Activated naive CD8-positive, alpha-beta T cell treated with anti-CD3 and anti-CD28 coated beads, Interleukin-2, amount 50 U/mL, for 16 hours (primary cell): ENCODE data around the gene SGCG.
"Not testable (repeated sequence)": the region's sequence is repeated elsewhere in the genome, so short reads cannot be mapped to it uniquely, and the experiment has no call there.

Experiments
- DNase-seq: peaks from one replicate; pipeline ENCODE4 v3.0.0-alpha.2; 2020; ENCODE audit warnings: low read depth, low spot score

Gene SGCG, protein sequence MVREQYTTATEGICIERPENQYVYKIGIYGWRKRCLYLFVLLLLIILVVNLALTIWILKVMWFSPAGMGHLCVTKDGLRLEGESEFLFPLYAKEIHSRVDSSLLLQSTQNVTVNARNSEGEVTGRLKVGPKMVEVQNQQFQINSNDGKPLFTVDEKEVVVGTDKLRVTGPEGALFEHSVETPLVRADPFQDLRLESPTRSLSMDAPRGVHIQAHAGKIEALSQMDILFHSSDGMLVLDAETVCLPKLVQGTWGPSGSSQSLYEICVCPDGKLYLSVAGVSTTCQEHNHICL

DNA sequence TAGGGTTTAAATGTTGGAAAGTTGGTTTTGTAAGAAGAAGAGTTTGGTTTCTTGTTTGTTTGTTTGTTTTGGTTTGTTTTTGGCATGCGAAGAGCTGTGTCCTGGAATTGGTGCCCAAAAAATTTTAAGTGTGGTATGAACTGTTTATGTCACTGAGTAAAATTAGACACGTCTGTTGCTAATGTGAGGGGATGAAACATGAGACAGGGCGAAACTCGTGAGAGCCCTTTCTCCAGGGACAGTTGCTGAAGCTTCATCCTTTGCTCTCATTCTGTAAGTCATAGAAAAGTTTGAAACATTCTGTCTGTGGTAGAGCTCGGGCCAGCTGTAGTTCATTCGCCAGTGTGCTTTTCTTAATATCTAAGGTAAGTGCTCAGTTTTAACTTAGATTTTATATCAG is at the start of gene SGCG:
SGCG (plus strand) TSS at position 269 of the 400 bp plus-strand sequence. CDS start 22,716 bp downstream, outside the sequence.
- no peak for DNase-seq

DNA sequence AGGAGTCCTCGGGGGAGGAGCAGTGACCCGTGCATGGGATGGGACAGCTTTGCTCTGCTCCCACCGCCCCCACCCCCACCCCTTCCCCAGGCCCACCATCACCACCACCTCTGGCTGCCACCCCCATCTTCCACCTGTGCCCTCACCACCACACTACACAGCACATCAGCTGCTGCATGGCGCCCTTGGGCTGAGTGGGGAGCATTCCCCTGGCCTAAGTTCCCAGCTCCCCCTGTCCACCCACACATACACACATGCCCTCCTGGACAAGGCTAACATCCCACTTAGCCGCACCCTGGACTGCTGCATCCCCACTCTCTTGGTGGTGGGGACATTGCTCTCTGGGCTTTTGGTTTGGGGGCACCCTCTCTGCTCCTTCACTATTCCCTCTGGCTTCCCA is 46.2 kb upstream of the SGCG start:
- no peak for DNase-seq

DNA sequence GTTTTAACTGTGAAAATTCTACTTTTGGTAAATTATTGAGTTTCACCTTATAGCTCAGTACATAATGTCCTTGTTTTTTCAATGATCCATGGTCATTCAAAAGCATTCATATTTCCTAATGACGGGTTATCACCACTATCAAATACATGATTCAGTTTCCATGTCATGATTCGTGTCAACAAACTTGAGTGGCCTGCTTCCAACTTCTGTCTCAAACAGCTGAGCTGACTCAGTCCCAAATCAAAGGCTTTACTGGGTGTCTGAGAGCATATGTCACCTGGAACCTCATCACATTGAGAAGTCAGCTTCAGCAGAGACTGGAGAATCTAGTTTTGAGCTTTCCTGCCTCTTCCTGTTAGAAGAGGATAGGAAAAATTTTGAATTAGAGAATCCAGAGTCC is 40.3 kb upstream of the SGCG start:
- no peak for DNase-seq

DNA sequence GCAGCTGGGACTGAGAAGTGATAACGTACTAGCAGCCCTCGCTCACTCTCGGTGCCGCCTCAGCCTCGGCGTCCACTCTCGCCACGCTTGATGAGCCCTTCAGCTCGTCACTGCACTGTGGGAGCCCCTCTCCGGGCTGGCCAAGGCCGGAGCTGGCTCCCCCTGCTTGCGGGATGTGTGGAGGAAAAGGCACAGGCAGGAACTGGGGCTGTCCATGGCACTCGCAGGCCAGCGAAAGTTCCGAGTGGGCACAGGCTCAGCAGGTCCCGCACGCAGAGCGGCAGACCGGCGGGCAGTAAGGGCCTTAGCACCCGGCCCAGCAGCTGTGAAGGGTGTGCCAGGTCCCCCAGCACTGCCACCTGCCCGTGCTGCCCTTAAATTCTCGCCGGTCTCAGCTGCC is 38.8 kb upstream of the SGCG start:
- DNase-seq, result no peak

DNA sequence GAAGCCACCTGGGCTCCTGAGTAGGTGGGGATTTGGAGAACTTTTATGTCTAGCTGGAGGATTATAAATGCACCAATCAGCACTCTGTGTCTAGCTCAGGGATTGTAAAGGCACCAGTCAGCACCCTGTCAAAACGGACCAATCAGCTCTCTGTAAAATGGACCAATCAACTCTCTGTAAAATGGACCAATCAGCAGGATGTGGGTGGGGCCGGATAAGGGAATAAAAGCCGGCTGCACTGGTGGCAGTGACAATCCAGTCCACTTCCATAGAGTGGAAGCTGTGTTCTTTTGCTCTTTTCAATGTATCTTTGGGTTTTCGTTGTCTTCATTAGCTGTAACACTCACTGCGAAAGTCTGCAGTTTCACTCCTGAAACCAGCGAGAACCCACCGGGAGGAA is 38.2 kb upstream of the SGCG start:
- DNase-seq, result not testable (repeated sequence)

DNA sequence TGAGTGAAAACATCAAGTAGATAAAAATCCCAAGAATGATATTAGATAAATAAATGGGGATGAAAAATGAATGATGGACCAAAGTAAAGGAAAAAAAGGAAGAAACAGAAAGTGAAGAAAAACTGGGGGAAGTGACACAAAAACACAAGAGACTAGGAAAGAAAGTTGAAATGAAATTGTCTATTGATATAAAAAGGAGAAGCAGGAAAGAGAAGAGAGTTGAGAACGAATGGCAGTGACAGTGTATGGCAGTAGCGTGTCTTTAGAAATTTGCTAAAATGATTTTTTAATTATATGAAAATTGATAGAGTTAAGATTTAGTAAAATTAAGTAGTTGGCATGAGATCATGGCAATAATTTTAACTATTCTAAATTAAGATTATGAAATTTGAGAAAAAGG is 36.3 kb upstream of the SGCG start:
- no peak for DNase-seq

DNA sequence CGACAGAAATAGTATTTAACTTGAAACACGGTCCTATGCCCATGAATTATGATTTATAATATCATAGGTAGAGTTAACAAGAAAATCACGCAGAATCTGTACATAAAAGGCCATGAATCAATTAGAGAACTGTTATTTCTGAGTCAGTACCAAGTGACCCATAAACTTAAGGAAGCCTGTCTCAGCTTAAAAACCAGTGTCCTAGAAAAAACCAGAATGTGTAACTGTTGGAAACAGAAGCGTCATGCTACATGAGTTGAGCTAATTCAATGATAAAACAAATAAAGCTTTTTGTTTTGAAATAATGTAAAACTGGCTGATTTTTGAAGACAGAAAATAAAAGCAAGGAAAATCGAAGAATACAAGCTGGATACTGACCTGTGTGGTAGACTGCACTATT is 34.8 kb upstream of the SGCG start:
- DNase-seq, result no peak

DNA sequence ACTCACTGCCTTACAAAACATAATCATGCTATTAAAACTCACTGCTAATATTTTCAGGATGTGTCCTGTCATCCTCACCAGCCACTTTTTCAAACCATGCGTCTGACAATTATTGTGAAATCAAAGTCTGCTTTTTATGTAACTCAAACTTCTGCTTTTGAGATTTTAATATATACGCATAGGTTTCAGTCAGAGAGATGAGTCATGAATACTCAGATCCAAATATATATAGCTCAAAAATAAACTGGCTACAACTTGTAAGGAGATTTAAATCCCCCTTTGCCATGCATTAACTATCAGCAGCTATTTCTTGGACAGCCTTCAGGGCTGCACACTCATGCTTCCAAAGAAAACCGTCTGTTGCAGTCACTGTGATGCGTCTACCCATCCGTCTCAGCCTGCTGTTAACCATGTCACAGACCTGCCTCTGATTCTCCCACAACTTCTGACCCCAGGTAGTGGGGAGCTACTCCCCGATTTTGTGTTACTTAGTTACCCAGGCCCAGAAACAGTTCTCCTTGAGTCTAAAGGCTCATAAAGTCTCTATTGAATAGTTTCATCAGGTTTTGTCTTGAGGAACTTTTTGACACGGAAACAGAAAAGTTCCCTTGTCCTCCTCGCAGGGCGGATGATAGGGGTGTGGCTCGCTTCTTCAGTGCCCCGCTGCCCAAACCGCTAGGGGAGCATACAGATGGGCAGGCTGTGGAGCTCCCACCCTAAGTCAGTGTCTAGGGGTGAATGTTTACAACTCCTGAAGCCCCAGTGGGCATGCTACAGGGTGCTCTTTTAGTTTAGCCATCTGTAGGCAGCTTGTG is 33.8 kb upstream of the SGCG start:
- DNase-seq, result no peak

DNA sequence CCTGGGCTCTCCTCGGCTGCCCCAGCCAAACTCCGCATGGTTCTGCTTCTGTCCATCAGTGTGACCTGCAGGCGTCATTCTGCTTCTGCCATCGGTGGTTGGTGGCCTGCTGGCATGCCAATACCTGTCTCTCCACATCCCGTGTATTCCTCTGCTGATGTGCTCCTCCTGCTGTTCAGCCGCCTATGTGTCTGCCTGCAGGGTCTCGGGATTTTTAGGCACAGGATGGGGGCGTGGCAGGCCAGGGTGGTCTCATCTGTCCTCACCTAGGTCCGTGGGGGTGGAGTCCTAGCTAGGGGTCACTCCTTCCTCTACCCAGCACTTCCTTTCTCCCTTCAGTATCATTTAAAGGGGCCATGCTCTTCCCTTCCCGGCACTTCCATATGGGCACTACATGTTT is 33.0 kb upstream of the SGCG start:
- no peak for DNase-seq

DNA sequence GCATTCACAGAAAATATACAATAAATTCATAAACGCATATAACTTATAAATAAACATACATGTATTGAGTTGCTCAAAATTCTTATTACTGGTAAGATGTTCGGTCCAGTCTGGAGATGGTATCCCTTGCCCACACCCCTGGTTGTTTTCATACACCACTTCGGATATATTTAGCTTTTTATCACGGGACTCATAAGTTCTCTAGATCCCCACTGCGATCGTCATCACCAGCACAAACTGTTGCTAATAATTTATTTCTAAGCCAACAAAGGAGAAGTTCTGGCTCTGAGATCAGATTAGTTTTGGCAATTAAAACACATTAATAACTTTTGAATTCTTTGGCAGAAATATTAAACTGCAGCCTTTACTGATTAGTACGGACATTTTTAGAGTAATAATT is 23.0 kb upstream of the SGCG start:
- no peak for DNase-seq

DNA sequence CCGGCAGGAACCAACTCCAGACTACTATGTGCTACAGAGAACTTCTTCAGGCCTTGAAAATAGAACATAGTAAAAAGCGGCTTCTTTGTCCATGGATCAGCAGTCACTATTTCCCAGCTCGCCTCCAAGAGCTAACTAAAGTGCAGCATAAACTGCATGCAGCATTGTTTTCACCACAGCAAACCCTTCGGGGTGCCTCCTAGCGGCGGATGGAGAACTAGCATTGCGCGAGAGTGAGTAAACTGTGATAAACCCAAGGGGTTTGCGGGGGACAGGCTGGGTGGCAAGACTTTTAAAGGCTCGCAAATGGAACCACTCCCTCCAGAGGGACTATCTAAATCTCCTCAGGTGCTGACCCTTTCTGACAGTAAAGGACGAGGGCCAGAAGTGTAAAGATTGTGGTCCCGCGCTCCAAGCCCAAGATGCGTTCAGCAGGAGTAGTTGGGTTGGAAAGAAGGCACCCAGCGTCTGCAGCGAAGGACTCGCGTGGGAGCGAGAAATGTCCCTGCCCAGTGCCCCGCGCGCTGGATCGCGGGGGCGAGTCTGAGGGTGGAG is 21.5 kb upstream of the SGCG start:
- DNase-seq, result no peak

DNA sequence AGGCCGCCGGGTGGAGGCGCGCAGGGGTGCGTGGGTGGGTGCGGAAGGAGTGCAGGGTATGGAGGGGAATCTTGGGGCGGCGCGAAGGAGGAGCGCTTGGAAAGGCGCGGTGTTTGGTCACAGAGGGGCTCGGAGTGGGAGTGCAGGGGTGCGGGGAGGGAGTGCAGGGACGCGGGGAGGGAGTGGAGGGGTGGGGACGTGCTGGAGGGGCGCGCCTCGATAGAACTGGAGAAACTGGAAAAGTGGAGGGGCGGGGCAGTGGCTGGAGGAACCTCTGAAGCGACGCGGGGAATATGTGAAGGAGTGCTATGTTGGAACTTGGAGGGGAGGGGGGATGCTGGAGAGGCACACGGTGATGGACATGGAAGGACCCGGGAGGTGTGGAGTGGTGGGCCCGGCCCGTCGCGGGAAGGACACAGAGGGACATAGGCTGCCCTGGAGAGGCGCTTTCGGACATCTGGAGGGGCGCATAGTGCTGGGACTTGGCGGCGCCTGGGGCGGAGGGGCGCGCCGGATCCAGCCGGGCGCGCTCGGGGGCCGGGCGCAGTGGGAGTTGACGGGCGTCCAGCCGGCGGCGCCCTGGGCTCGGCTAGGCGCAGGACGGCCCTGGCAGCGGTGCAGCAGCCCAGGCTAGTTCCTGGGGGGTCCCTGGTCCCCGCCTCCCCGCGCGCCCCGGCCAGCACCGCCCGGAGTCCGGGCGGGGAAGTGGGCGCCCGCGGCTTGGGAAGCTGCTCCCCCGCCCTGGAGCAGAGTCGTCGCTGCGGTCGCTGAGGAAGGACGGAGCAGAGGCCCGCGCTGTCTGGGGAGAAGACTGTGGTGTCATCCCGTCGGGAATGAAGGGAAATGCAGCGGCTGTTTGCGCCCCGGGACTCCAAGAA is 20.8 kb upstream of the SGCG start:
- no peak for DNase-seq

DNA sequence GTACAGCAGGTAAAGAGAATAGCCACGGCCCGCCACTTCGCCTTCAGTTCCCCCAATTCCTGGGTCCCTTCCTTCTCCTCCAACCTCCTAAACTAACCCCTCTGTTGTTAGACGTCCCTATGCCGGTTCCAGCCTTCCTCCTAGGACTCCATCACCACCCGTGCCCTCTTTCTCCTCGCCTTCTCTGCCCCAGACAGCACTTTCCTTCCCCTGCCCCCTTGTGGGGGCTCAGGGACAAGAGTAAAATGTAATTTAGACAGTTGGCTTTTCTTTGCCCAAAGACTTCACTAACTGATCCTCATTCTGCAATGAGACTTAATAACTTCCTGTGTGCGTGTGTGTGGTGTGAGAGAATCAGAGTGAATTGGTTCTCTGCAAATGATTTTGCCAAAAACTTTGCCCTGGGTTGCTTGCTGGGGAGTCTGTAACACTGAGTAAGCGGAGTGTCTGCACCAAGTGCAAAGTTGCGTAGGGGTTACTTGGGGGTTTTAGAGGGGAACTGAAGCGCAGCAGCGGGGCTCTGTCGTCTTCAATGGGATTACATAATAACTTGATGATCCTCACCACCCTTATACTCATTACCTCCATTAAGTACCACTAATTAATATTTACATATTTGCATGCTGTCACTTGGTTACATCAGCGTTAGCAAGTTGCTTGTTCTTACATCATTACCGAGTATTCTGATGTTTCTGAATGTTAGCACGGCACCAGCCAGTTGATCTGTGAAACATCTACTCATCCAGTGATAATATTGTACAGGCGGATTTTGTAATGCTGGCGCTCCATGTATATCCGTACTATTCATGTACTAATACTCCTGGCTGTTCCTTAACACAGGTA is 19.9 kb upstream of the SGCG start:
- DNase-seq, result no peak

DNA sequence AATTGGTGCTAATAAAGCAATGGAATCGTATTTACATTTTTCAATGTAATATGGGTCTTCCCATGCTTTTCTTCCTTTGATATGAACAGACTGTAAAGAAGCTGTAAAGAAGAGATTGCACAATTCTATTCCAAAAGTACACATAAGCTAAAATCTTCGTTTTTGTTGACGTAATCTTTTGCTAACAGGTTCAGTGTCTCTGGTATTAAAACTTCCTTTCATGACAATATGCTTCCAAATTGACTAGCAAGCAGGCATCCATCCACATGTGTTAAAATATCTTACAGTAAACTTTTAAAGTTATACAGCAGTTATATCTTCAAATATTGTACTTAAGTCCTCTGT is 19.3 kb upstream of the SGCG start:
- DNase-seq, result no peak

DNA sequence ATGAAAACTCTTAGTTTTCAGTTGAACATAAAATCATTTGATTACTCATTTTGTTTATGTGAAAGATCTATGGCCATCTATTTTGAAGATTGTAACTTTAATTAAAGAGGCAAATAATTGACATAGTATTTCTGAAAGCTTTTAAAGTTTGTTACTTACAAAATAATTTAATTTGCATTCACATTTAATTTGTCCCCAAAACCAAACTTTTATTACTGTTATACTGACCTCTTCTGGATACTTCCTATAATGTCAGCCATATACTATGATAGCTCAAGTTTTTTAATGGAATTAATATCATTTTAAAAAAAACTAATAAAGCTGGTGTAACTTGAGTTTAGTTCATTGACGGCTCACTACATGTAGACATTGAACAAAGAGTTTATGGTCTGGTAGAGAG is 4.9 kb upstream of the SGCG start:
- no peak for DNase-seq

DNA sequence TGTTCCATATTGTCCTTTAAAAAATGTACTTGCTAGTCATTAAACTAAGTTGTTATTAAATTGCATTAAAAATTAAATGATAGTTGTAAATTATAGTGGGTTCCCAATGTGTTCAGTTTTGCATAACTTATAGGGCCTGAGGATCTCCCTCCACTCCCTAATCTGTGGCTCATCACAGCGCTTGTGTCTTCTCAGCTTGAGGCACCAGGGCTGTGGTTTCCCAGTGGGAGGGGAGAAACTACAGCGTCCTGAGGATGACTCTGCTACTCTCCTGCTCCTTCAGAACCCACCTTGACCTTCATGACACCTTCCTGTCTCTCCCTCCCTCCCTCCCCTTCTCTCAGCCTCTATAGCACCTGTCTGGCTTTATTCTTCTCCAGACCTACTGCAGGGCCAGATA is 1.4 kb downstream of the SGCG start:
- DNase-seq, result no peak

DNA sequence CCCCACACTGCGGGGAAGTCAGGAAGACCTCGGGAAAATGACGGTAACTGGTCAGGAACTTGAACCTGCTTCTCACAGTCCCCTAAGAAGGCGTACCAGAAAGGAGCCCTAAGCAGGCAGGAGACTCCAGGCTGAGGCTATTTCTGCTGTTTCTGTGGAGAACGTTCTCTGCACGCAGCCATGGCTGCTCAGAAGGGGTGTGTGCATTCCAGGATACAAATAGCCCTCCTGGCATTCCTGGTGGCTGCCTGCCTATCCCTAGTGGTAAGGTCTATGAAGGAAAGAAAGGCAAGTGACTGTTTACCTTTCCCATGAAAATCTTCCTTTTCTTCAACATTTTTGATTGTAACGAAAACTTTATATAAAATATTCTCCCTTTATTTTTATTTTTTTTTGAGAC is 2.5 kb downstream of the SGCG start:
- DNase-seq, result no peak

DNA sequence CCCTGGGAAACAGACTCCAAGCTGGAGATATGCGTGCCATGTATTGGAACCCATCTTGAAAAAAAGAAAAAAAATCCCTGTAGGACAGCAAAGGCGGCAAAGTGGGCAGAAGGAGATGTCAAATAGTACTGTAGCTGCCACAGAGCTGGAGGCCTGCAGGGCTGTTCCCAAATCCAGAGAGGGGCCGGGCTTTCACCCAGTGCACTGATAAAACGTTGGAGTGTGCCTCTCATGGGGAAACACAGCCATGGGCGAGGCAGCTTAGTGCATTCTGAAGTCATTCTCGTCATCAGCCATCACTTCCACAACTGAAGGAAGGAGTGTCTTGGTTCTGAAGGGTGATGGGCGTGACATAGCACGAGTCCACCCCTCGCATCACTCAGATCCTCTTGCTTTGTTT is 4.8 kb downstream of the SGCG start:
- DNase-seq, result no peak

DNA sequence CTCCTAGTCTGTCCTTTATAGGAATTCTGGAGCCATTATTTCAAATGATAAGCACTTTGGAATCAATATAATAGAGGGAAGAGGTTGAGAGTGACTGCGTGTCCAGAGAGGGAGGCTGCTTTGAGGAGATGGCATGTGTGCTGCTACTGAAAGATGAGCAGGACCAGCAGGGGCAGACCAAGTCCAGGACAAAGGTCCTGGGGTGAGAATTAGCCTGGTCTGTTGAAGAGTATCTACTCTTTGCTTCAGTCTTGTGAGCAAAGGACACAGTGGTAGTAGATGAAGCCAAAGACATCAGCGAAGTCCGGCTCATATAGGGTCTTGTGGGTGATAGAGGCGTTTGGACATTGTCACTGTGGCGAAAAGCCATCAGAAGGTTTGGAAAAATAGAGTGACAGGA is 21.1 kb downstream of the SGCG start:
- no peak for DNase-seq

DNA sequence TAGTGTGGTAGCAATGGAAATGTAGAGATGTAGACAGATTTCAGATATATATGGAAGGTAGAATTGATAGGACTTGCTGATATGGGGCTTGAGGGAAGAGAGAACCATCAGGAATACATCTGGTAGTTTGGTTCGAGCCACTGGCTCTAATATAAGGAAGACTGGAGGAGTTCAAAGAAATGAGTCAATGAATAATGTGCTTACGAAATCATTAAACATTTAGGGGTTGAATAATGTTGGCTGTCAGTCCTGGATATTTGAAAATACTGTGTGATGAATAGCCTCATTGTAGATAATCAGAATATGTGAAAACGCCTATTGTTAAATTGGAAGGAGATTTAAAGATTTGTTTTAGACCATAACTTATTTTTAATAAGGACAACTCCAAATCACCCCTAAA is 21.6 kb downstream of the SGCG start:
- DNase-seq, result no peak

DNA sequence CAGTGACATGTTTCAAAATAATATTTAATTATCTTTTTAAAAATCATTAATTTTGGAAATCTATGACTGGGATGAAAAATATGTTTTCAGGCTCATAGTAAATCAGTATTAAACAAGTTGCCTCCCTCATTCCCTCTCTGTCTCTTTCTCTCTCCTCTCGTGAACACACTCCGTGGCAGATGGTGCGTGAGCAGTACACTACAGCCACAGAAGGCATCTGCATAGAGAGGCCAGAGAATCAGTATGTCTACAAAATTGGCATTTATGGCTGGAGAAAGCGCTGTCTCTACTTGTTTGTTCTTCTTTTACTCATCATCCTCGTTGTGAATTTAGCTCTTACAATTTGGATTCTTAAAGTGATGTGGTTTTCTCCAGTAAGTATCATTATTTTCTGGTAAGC is 22.7 kb downstream of the SGCG start:
- no peak for DNase-seq
